Smooth muscle cell (in vitro differentiated cells): ENCODE results near the gene RANBP3L. TPM values are rescaled to one million over a fixed set of nuclear protein-coding genes. Genes with fewer than 3 reads are reported as not detected.

Experiments used
- DNase-seq: peaks from one replicate; lab custom pipeline; 2025; ENCODE audit not compliant: unreplicated experiment; lab: John Stamatoyannopoulos, UW
- H2AFZ ChIP-seq: fragments of 200-600 bp; sonication (generic); 2 replicates; pipeline ENCODE4 v1.6.0; 2016; ENCODE audit warnings: antibody characterized with exemption, low read depth, mild to moderate bottlenecking
- H3F3A ChIP-seq: fragments of 200-600 bp; sonication (generic); 2 replicates; pipeline ENCODE4 v1.6.0; 2017; ENCODE audit warnings: antibody characterized with exemption, low read depth
- H3K27ac ChIP-seq: fragments of 200-600 bp; sonication (generic); 2 replicates; pipeline ENCODE4 v1.5.1; 2016; ENCODE audit warnings: low read depth, mild to moderate bottlenecking
- H3K27me3 ChIP-seq: fragments of 200-600 bp; sonication (generic); 2 replicates; pipeline ENCODE4 v1.6.1; 2016; ENCODE audit warnings: low read depth, mild to moderate bottlenecking
- H3K36me3 ChIP-seq: fragments of 200-600 bp; sonication (generic); 2 replicates; pipeline ENCODE4 v1.5.1; 2016; ENCODE audit warnings: low read depth
- H3K4me1 ChIP-seq: fragments of 200-600 bp; sonication (generic); 2 replicates; pipeline ENCODE4 v1.5.1; 2016; ENCODE audit warnings: low read depth
- H3K4me2 ChIP-seq: fragments of 200-600 bp; sonication (generic); 2 replicates; pipeline ENCODE4 v1.6.0; 2016; ENCODE audit warnings: mild to moderate bottlenecking
- H3K4me3 ChIP-seq: fragments of 200-600 bp; sonication (generic); 2 replicates; pipeline ENCODE4 v1.5.1; 2016; ENCODE audit warnings: mild to moderate bottlenecking
- H3K79me2 ChIP-seq: fragments of 200-600 bp; sonication (generic); 2 replicates; pipeline ENCODE4 v1.6.0; 2016; ENCODE audit warnings: low read depth, mild to moderate bottlenecking
- H3K9ac ChIP-seq: fragments of 200-600 bp; sonication (generic); 2 replicates; pipeline ENCODE4 v1.6.0; 2016; ENCODE audit warnings: low read depth
- H3K9me3 ChIP-seq: fragments of 200-600 bp; sonication (generic); replicated peaks from 2 replicates; pipeline ENCODE4 v1.5.1; 2016; ENCODE audit warnings: low read depth
- H4K20me1 ChIP-seq: fragments of 200-600 bp; sonication (generic); 2 replicates; pipeline ENCODE4 v1.6.0; 2016; ENCODE audit warnings: low read depth
- CTCF ChIP-seq: fragments of 200-600 bp; sonication (generic); IDR thresholded peaks from 2 replicates; pipeline ENCODE4 v1.5.1; 2017; ENCODE audit warnings: borderline replicate concordance, mild to moderate bottlenecking, antibody characterized with exemption; ENCODE audit not compliant: insufficient read depth, poor library complexity, severe bottlenecking
- WGBS: methylation state at CpG from one replicate; pipeline ENCODE4 v1.1.7; 2016; ENCODE audit warnings: low lambda C conversion rate; 5-methylcytosine and 5-hydroxymethylcytosine counted together
- polyA plus RNA-seq: library from polyadenylated mRNA; unstranded; fragments of >200 nt; fragmentation: Nextera tagmentation; extraction: Ambion mirVana; gene quantifications from 2 replicates; pipeline ENCODE4 v1.2.1, GENCODE V29; 2016
- total RNA-seq: library from RNA; depleted of rRNA; stranded (reverse); fragments of >200 nt; gene quantifications from 2 replicates; pipeline ENCODE4 v1.2.3, GENCODE V29; 2014

Gene RANBP3L
- total and polyA plus RNA-seq, 2 experiments from 2014 or later = 0.38 to 0.40 TPM

- no peak for TF ChIP-seq CTCF
- 75% methylated on average over 3 of the region's 3 CpGs for WGBS
- H3K36me3 ChIP-seq = no peaks in the 10 kb centered on the region
- H4K20me1 ChIP-seq = no peaks in the 10 kb centered on the region
- DNase-seq = no peak
- H3K27ac ChIP-seq = no peak overlapping the region
- no peak overlapping the region for H2AFZ ChIP-seq
- H3K9ac ChIP-seq = no peak overlapping the region
- no peaks in the 10 kb centered on the region for H3K9me3 ChIP-seq
- H3K4me2 ChIP-seq = no peak overlapping the region
- H3K27me3 ChIP-seq = no peaks in the 10 kb centered on the region
- H3K79me2 ChIP-seq = no peaks in the 10 kb centered on the region
- no peaks in the 10 kb centered on the region for H3F3A ChIP-seq
- no peak overlapping the region for H3K4me3 ChIP-seq
- H3K4me1 ChIP-seq = no peaks in the 10 kb centered on the region
Observed at GRCh38 chr5:36252722-36253365, 48.9 kb downstream of the RANBP3L start.

GRCh38 chr5:36251218-36251617, 50.5 kb downstream of the RANBP3L start:
- Histone ChIP-seq H3K4me3 (no peak overlapping the region), H3K9me3 (no peaks in the 10 kb centered on the region), H3K27me3 (no peaks in the 10 kb centered on the region), H2AFZ (no peak overlapping the region), H3K9ac (no peak overlapping the region), H3K4me1 (no peaks in the 10 kb centered on the region), H3K27ac (no peak overlapping the region), H3F3A (no peaks in the 10 kb centered on the region), H3K79me2 (no peaks in the 10 kb centered on the region), H4K20me1 (no peaks in the 10 kb centered on the region), H3K4me2 (no peak overlapping the region), H3K36me3 (no peaks in the 10 kb centered on the region)
- 91% methylated on average over 3 of the region's 3 CpGs for WGBS
- no peak for TF ChIP-seq CTCF
- DNase-seq = no peak

GRCh38 chr5:36250427-36250826, 51.3 kb downstream of the RANBP3L start:
- H3K9ac ChIP-seq = no peak overlapping the region
- H3K27me3 ChIP-seq = no peaks in the 10 kb centered on the region
- H3K4me3 ChIP-seq = no peak overlapping the region
- H3K36me3 ChIP-seq = no peaks in the 10 kb centered on the region
- no peak for TF ChIP-seq CTCF
- H3K4me1 ChIP-seq = no peaks in the 10 kb centered on the region
- H3K27ac ChIP-seq = no peak overlapping the region
- DNase-seq = no peak
- H3K9me3 ChIP-seq = no peaks in the 10 kb centered on the region
- H3F3A ChIP-seq = no peaks in the 10 kb centered on the region
- 92% methylated on average over 4 of the region's 4 CpGs for WGBS
- H2AFZ ChIP-seq = no peak overlapping the region
- no peak overlapping the region for H3K4me2 ChIP-seq
- H3K79me2 ChIP-seq = no peaks in the 10 kb centered on the region
- H4K20me1 ChIP-seq = no peaks in the 10 kb centered on the region

- DNase-seq = peak; percentile 5
- no peak for TF ChIP-seq CTCF
- H3K4me2 ChIP-seq = no peak overlapping the region
- no peaks in the 10 kb centered on the region for H3K27me3 ChIP-seq
- no peak overlapping the region for H2AFZ ChIP-seq
- 43% methylated on average over 10 of the region's 10 CpGs for WGBS
- no peak overlapping the region for H3K9ac ChIP-seq
- H4K20me1 ChIP-seq = no peaks in the 10 kb centered on the region
- H3K79me2 ChIP-seq = no peaks in the 10 kb centered on the region
- no peak overlapping the region for H3K4me3 ChIP-seq
- H3K9me3 ChIP-seq = no peaks in the 10 kb centered on the region
- no peaks in the 10 kb centered on the region for H3K36me3 ChIP-seq
- H3K4me1 ChIP-seq = no peaks in the 10 kb centered on the region
- H3F3A ChIP-seq = peaks cover 8% of the 10 kb centered on the region
- no peak overlapping the region for H3K27ac ChIP-seq
Observed at GRCh38 chr5:36246036-36246800, 55.5 kb downstream of the RANBP3L start.
